ENCODE measurements around the gene ID4.

DNA sequence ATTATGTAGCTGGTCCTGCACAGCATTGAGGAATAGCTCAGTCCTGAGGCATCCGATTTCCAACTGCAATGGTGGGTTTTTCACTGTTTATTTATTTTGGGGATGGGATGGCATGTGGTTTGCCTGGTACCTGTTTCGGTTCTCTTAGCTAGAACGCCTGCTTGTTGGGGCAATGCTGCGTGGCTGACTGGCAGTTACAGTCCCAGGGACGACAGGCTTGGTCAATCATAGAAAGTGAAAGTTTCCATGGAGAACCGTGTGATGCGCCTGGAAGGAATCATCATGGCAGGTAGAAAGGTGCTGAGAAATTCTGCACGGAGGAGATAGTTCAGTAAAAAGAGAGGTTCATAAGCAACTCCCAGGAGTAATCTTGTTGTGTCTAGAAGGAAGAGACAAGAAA is 18.4 kb downstream of the ID4 start:
- TF ChIP-seq, protein P1, sequence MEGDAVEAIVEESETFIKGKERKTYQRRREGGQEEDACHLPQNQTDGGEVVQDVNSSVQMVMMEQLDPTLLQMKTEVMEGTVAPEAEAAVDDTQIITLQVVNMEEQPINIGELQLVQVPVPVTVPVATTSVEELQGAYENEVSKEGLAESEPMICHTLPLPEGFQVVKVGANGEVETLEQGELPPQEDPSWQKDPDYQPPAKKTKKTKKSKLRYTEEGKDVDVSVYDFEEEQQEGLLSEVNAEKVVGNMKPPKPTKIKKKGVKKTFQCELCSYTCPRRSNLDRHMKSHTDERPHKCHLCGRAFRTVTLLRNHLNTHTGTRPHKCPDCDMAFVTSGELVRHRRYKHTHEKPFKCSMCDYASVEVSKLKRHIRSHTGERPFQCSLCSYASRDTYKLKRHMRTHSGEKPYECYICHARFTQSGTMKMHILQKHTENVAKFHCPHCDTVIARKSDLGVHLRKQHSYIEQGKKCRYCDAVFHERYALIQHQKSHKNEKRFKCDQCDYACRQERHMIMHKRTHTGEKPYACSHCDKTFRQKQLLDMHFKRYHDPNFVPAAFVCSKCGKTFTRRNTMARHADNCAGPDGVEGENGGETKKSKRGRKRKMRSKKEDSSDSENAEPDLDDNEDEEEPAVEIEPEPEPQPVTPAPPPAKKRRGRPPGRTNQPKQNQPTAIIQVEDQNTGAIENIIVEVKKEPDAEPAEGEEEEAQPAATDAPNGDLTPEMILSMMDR (IDR thresholded peaks at IDR 0.05): no peak
- TF ChIP-seq EP300 (IDR thresholded peaks at IDR 0.05; ENCODE audit: low read depth): no peak
- TF ChIP-seq POLR2A (IDR thresholded peaks at IDR 0.05): no peak
- no peak for TF ChIP-seq POLR2AphosphoS5 (IDR thresholded peaks at IDR 0.05)
